ENCODE data around the gene SRGAP1. TPM values are rescaled to one million over a fixed set of nuclear protein-coding genes. Genes with fewer than 3 reads are reported as not detected.

SRGAP1 gene
- total RNA-seq, 3 donors from 2014 or later (not counting 1 experiment from before 2014, with no cell fraction given): 0.10 to 0.49 (median 0.16) TPM

DNA sequence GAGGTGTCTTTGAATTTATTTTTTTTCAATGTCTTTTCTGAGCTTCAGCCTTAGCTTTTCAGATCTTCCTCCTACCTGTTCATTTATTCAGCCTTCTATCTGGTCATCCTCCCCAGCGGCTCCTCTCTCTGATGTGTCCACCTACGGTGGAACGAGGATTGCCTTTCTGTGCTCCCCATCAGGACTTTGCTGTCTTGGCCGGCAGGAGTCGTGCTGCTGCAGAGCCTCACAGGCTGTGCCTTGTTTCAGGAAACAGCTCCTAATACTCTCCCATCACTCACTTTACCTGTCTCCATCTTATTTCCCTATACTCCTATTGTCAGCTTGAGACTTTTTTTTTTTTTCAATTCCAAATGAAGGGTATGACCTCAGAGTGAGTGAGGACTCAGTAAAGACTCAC, 300.7 kb downstream of the SRGAP1 start:
- H3K27me3 ChIP-seq (ENCODE audit: control insufficient read depth, insufficient read depth, low read length): no peaks in the 10 kb centered on the region
- H3K4me1 Mint-ChIP-seq: peaks cover 0 to 6% of the 10 kb centered on the region in 2 donors
- H3K4me3 ChIP-seq (ENCODE audit: low read length): no peak overlapping the region
- no peak overlapping the region for H3K4me3 Mint-ChIP-seq
- 94% methylated on average over 5 of the region's 5 CpGs for WGBS (ENCODE audit: insufficient coverage)
- H3K4me1 ChIP-seq (ENCODE audit: control insufficient read depth, insufficient read depth, low read length): no peaks in the 10 kb centered on the region
- ATAC-seq: no peak
- H3K9me3 ChIP-seq (ENCODE audit: control insufficient read depth, insufficient read depth, low read length): no peaks in the 10 kb centered on the region
- intact Hi-C loops (cut with micrococcal nuclease): no loop called here
- DNase-seq: no peak
- no peaks in the 10 kb centered on the region for H3K27me3 Mint-ChIP-seq (ENCODE audit: low read depth in 2 of 2)
- no peaks in the 10 kb centered on the region for H3K36me3 ChIP-seq (ENCODE audit: control insufficient read depth, insufficient read depth, low read length)
- H3K36me3 Mint-ChIP-seq: no peaks in the 10 kb centered on the region
- H3K27ac ChIP-seq (ENCODE audit: low read length): no peak overlapping the region
- no peak overlapping the region for H3K27ac Mint-ChIP-seq
- H3K9me3 Mint-ChIP-seq: no peaks in the 10 kb centered on the region
- TF ChIP-seq, protein P1, sequence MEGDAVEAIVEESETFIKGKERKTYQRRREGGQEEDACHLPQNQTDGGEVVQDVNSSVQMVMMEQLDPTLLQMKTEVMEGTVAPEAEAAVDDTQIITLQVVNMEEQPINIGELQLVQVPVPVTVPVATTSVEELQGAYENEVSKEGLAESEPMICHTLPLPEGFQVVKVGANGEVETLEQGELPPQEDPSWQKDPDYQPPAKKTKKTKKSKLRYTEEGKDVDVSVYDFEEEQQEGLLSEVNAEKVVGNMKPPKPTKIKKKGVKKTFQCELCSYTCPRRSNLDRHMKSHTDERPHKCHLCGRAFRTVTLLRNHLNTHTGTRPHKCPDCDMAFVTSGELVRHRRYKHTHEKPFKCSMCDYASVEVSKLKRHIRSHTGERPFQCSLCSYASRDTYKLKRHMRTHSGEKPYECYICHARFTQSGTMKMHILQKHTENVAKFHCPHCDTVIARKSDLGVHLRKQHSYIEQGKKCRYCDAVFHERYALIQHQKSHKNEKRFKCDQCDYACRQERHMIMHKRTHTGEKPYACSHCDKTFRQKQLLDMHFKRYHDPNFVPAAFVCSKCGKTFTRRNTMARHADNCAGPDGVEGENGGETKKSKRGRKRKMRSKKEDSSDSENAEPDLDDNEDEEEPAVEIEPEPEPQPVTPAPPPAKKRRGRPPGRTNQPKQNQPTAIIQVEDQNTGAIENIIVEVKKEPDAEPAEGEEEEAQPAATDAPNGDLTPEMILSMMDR (IDR thresholded peaks at IDR 0.05): no peak

DNA sequence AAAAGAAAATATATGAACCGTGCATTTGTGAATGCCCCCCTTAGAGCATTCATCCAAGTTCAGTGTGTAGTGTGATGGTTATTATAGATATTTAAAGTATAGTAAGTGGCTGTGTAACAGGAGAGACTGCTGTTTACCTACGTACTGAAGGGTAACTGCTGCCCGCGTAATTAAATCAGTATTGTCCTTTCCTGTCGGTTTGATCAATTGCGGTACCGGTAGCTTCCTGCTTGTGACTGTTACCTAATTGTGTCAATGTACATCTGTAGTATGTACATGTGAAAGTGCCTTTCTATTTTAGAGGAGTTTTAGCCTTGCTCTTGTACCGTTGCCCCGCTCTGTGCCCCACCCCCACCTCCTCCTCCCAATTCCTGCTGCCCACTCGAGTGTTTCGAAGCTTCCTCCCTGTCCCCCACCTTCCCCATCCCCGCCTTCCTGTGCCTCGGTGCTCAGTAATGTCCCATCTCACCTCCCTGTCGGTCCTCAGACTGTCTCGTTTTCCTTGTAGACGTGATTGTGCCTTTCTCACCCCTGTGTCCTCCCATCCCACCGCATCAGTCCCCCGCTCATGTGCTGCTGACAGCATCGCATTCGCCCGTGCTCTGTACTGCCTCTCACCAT, 302.6 kb downstream of the SRGAP1 start:
- no peaks in the 10 kb centered on the region for H3K27me3 ChIP-seq (ENCODE audit: control insufficient read depth, insufficient read depth, low read length)
- Mint-ChIP-seq H3K4me3 (peak overlapping the region; percentile 58), H3K4me1 (peaks cover 0 to 6% of the 10 kb centered on the region in 2 donors), H3K27me3 (ENCODE audit: low read depth in 2 of 2) (no peaks in the 10 kb centered on the region), H3K27ac (no peak overlapping the region), H3K9me3 (no peaks in the 10 kb centered on the region), H3K36me3 (no peaks in the 10 kb centered on the region)
- no peaks in the 10 kb centered on the region for H3K9me3 ChIP-seq (ENCODE audit: control insufficient read depth, insufficient read depth, low read length)
- ATAC-seq: peak in 1 of 3 donors; percentile 24
- no peaks in the 10 kb centered on the region for H3K36me3 ChIP-seq (ENCODE audit: control insufficient read depth, insufficient read depth, low read length)
- WGBS (ENCODE audit: insufficient coverage): 71% methylated on average over 20 of the region's 21 CpGs
- no peaks in the 10 kb centered on the region for H3K4me1 ChIP-seq (ENCODE audit: control insufficient read depth, insufficient read depth, low read length)
- H3K27ac ChIP-seq (ENCODE audit: low read length): no peak overlapping the region
- no peak overlapping the region for H3K4me3 ChIP-seq (ENCODE audit: low read length)
- TF ChIP-seq, protein P1 (IDR thresholded peaks at IDR 0.05): no peak
- intact Hi-C loops (cut with micrococcal nuclease): no loop called here
- no peak for DNase-seq

DNA sequence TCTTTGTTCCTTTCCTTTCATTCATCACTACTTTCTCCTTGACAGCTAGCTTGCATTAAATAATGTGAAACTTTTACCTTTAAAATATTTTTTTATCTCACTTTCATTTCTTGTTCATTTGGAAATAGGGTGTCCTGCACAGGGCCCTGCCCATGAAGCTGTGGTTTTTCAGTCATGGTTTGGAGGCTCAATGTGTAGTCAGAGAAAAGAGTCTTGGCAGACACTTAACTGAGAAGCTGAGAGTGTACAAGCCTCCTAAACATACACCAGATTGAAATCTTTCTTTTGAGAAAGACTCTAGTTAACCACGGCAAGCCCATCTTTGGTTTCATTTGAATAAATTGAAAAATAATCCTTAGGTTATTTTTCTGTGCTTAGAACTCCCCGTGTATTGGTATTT, 303.4 kb downstream of the SRGAP1 start:
- Histone ChIP-seq H3K36me3 (ENCODE audit: control insufficient read depth, insufficient read depth, low read length) (no peaks in the 10 kb centered on the region), H3K27ac (ENCODE audit: low read length) (no peak overlapping the region), H3K4me3 (ENCODE audit: low read length) (no peak overlapping the region), H3K27me3 (ENCODE audit: control insufficient read depth, insufficient read depth, low read length) (no peaks in the 10 kb centered on the region), H3K4me1 (ENCODE audit: control insufficient read depth, insufficient read depth, low read length) (no peaks in the 10 kb centered on the region), H3K9me3 (ENCODE audit: control insufficient read depth, insufficient read depth, low read length) (no peaks in the 10 kb centered on the region)
- 89% methylated on average over 1 of the region's 2 CpGs for WGBS (ENCODE audit: insufficient coverage)
- intact Hi-C loops (cut with micrococcal nuclease): no loop called here
- Mint-ChIP-seq H3K4me3 (no peak overlapping the region), H3K36me3 (no peaks in the 10 kb centered on the region), H3K27ac (no peak overlapping the region), H3K27me3 (ENCODE audit: low read depth in 2 of 2) (peaks cover 0 to 2% of the 10 kb centered on the region in 2 donors), H3K4me1 (peaks cover 0 to 6% of the 10 kb centered on the region in 2 donors), H3K9me3 (no peaks in the 10 kb centered on the region)
- DNase-seq: no peak
- ATAC-seq: no peak
- TF ChIP-seq, protein P1 (IDR thresholded peaks at IDR 0.05): no peak

DNA sequence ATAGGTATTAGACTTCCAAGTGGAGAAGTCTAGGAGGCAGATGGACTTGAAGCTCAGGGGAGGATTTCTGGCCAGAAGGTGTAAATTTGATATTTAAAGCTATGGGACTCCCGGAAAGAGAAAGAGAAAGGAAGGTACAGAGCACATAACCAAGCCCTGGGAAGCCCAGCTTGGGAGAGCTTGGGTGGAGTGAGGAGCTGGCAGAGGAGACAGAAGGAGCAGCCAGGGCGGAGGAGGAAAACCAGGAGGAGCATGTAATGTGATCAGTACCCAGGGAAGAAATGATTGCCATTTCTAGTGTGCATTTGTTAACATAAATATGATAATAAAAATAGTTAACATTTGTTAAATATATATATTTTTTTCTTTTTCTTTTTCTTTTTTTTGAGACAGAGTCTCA, 310.2 kb downstream of the SRGAP1 start:
- Histone ChIP-seq H3K27ac (ENCODE audit: low read length) (no peak overlapping the region), H3K27me3 (ENCODE audit: control insufficient read depth, insufficient read depth, low read length) (no peaks in the 10 kb centered on the region), H3K4me3 (ENCODE audit: low read length) (no peak overlapping the region), H3K4me1 (ENCODE audit: control insufficient read depth, insufficient read depth, low read length) (no peaks in the 10 kb centered on the region), H3K9me3 (ENCODE audit: control insufficient read depth, insufficient read depth, low read length) (no peaks in the 10 kb centered on the region), H3K36me3 (ENCODE audit: control insufficient read depth, insufficient read depth, low read length) (no peaks in the 10 kb centered on the region)
- WGBS (ENCODE audit: insufficient coverage): 96% methylated on average over 2 of the region's 2 CpGs
- Mint-ChIP-seq H3K9me3 (peaks cover 0 to 5% of the 10 kb centered on the region in 2 donors), H3K27ac (no peak overlapping the region), H3K27me3 (ENCODE audit: low read depth in 2 of 2) (peaks cover 0 to 2% of the 10 kb centered on the region in 2 donors), H3K36me3 (no peaks in the 10 kb centered on the region), H3K4me1 (no peaks in the 10 kb centered on the region), H3K4me3 (no peak overlapping the region)
- no peak for ATAC-seq
- TF ChIP-seq, protein P1 (IDR thresholded peaks at IDR 0.05): no peak
- intact Hi-C loops (cut with micrococcal nuclease): no loop called here
- no peak for DNase-seq

Measured in natural killer cell (primary cell).